ENCODE data around the gene JMJD6.
A peak's percentile ranks its signal among the peaks of the same experiment; 100 is the strongest.

Gene JMJD6

GRCh38 chr17:76697702-76698465 is 28.5 kb downstream of the JMJD6 start:
- no peak for DNase-seq (ENCODE audit: low read depth)

- DNase-seq (ENCODE audit: low read depth), result no peak
These were observed 29.4 kb downstream of the JMJD6 start for GRCh38 chr17:76696763-76697701.

DNA sequence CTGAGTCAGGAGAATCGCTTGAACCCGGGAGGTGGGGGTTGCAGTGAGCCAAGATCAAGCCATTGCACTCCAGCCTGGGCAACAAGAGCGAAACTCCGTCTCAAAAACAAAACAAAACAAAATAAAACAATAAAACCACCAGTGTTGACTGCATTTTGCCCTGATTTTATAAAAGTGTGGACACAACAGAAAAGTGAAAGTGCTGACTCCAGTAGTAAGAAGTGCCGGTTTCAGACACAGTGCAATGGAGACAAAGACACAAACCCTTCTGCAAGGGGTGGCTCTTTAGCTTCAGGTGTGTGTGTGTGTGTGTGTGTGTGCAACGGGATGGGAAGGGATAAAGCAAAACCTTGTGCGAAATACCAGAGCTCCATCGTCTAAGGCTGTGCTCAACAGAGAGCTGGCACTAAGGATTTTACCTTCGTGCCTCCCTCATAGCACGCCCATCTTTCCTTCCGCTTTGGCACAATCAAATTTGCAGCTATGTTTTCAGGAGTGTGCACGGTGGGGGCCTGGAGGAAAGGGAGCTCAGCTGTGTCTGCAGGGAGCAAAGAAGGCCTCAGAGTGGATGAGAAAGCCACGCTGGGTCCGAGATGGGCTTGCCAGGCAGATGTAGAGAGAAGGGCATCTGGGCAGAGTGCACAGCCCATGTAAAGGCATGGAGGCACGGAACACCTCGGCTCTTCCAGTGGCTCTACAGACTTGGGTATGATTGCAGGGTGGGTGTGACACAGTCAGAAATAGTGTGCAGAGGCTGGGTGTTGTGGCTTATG is 31.2 kb downstream of the JMJD6 start:
- no peak for DNase-seq (ENCODE audit: low read depth)

GRCh38 chr17:76691379-76692191 is 34.8 kb downstream of the JMJD6 start:
- no peak for DNase-seq (ENCODE audit: low read depth)

DNA sequence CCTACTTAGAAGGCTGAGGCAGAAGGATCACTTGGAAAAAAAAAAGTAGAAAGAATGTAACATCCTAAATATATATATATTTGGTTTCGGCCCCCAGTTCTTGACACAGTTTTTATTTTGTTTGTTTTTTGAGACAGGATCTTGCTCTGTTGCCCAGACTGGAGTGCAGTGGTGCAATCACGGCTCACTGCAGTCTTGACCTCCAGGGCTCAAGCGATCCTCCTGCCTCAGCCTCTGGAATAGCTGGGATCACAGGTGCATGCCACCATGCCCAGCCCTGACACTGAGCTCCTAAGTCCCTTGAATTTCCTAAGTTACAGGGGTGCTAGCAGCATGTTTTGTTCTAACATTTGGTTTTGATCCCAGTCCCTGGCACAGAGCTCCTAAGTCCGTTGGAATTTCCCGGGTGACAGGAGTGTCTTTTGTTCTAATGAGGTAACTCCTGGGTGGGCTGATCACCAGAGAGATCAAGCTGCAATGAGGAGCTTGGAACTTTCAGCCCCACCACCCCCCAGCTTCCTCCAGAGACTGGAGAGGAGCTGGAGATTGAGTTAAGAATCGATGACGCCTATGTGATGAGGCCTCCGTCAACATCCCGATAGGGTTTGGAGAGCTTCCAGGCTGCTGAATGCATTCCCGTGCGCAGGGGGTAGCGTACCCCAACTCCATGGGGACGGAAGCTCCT is 35.7 kb downstream of the JMJD6 start:
- no peak for DNase-seq (ENCODE audit: low read depth)

DNA sequence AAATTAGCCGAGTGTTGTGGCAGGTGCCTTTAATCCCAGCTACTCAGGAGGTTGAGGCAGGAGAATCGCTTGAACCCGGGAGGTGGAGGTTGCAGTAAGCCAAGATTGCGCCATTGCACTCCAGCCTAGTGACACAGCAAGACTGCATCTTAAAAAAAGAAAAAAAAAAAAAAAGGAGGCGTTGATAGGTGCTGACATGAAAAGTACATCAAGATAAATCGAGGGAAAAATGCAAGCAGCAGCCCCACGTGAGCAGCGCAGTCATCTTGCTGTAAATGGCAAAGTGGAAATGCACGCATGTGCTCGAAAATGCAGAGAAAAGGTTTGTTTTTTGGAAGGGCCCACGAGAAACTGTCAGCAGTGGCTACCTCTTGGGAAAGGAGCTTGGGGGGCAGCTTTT is 36.5 kb downstream of the JMJD6 start:
- no peak for DNase-seq (ENCODE audit: low read depth)

GRCh38 chr17:76688165-76688622 is 38.2 kb downstream of the JMJD6 start:
- DNase-seq (ENCODE audit: low read depth), result no peak

- no peak for DNase-seq (ENCODE audit: low read depth)
These were observed 38.9 kb downstream of the JMJD6 start for GRCh38 chr17:76687298-76688164.

GRCh38 chr17:76686538-76687297 is 39.7 kb downstream of the JMJD6 start:
- DNase-seq (ENCODE audit: low read depth), result no peak

DNA sequence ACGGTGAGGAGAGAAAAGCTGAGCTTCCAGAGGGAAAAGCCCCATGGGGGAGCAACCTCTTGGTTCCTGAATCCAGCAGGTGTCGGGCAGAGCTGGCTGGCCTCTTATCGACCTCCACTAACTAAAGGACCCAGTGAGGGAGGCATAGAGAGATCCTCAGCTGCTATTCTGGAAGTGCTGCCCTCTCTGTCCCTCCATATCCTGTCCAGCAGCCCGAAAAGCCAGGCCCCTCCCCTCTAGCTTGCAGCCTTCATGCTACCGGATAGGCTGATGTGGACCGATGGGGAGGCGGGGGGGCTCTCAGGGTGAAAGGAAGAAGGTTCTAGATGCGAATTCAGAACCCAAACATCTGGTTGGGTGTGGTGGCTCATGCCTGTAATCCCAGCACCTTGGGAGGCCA is 40.6 kb downstream of the JMJD6 start:
- DNase-seq (ENCODE audit: low read depth), result no peak

DNA sequence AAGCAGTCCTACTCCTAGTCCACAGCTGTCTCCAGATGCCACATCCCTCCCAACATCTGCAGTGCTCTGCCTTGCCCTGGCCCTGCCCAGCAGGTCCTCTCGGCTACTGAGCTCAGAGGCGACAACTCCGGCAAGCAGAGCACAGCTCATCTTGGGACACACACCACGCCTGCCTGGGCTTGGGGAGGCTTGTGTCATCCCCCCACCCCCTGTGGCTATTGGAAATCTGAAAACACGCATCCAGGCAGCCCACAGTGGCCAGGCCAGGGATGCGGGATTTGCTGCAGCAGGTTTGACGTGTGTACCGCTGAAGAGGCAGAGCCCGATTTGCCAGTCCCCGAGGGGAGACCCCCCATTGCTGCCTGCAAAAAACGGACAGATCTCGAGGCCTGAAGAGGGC is 41.0 kb downstream of the JMJD6 start:
- no peak for DNase-seq (ENCODE audit: low read depth)

- no peak for DNase-seq (ENCODE audit: low read depth)
These were observed 41.6 kb downstream of the JMJD6 start for GRCh38 chr17:76684756-76685155.

DNA sequence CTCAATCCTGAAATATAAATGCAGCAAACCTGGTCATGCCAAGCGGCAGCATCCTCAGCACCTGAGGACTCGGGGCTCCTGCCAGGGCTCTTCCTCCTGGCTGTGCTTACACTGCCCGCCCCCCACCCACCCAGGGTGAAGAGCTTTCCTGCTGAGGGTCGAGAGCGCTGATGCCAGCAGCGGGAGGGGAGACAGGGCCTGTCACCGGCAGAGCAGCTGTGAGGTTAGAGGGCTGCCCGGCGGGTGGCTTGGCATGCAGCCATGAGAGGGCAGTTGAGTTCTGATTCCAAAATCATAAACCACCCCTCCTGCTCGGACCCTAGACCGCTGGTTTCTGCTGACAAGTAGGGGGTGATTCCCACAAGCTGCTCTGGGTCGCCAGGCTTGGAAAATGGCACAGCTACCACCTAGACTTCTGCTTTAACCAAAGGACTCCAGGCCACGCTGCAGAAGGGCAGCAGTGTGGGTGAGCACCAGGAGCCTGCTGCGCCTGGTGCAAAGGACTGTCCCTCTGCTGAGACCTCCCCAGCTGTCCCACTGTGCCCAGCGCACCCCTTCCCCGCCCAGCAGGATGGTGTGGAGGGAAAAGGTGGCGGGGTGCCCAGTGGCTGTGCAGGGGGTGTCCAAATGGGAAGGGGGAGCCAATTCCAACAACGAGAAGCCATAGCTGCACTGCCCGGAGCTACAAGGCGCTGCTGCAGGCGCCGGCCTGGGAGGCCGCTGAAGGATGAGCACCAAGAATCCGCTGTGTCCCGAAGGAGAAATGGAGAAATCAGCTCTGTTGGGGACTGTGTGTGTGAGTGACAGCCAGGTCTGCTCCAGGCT is 42.3 kb downstream of the JMJD6 start:
- no peak for DNase-seq (ENCODE audit: low read depth)

- no peak for DNase-seq (ENCODE audit: low read depth)
These were observed 43.2 kb downstream of the JMJD6 start for GRCh38 chr17:76683011-76683755.

- no peak for DNase-seq (ENCODE audit: low read depth)
These were observed 44.1 kb downstream of the JMJD6 start for GRCh38 chr17:76682296-76682695.

- DNase-seq (ENCODE audit: low read depth), result peak; percentile 36
These were observed 44.9 kb downstream of the JMJD6 start for GRCh38 chr17:76681222-76682137.
